T-helper 2 cell treated with Interferon-gamma antibody and Interleukin-4, amounts not matched to agents 100 ng/mL and 5 ng/mL, for 36 hours (primary cell): ENCODE results near the gene ZNF576. TPM values are rescaled to one million over a fixed set of nuclear protein-coding genes. Genes with fewer than 3 reads are reported as not detected.
"Not testable (repeated sequence)": the region's sequence is repeated elsewhere in the genome, so short reads cannot be mapped to it uniquely, and the experiment has no call there.

Experiments used
- intact Hi-C: fragments of 100-400 bp; cut with micrococcal nuclease; formaldehyde crosslinking; loops from one replicate; pipeline ENCODE4 v1.15.1; 2023
- total RNA-seq: library from RNA; stranded (reverse); gene quantifications from 2 replicates; pipeline ENCODE4 v1.2.3, GENCODE V29; 2022

Gene ZNF576
- total RNA-seq, 1 donor from 2014 or later = 15.6 TPM

DNA sequence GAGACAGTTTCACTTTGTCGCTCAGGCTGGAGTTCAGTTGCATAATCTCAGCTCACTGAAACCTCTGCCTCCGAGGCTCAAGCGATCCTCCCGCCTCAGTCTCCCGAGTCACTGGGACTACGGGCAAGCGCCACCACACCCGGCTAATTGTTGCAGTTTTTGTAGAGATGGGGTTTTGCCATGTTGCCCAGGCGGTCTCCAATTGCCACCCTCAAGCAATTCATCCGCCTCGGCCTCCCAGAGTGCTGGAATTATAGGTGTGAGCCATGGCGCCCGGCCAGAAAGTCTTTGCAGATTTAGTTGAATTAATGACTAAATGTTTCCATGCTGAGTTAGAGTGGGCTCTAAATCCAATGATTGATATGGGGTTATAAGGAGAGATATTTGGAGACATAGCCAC lies 47.8 kb downstream of the ZNF576 start:
- intact Hi-C loops = no loop called here

- intact Hi-C loops = no loop called here
Measured at GRCh38 chr19:43648633-43649032, 52.2 kb downstream of the ZNF576 start.

DNA sequence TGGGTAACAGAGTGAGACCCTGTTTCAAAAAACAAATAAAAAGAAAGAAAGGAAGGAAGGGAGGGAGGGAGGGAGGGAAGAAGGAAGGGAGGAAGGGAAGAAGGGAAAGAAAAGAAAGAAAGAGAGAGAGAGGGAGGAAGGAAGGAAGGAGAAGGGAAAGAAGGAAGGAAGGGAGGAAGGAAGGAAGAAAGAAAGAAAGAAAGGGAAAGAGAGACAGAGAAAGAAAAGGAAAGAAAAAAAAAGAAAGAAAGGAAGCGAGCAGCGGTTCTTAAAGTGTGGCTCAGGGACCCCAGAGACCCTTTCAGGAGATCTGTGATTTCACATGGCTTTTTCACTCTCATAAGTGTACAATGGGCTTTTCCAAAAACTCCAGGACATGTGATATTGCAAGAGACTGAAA lies 53.1 kb downstream of the ZNF576 start:
- intact Hi-C loops = no loop called here

GRCh38 chr19:43650276-43650675 lies 53.9 kb downstream of the ZNF576 start:
- intact Hi-C loops = not testable (repeated sequence)

Other genes starting within 250 kb of the ZNF576 start
- not detected in 2 replicates for gene CD177, start 242.9 kb upstream of the ZNF576 start, total RNA-seq
- not detected in 2 replicates for gene TEX101, start 181.7 kb upstream of the ZNF576 start, total RNA-seq
- 0.39 and 0.64 TPM in 2 replicates for gene LYPD3, start 131.0 kb upstream of the ZNF576 start, total RNA-seq
- gene PHLDB3, start 91.8 kb upstream of the ZNF576 start, total RNA-seq = 17.3 and 20.2 TPM in 2 replicates
- 54.9 and 55.5 TPM in 2 replicates for gene ETHE1, start 69.4 kb upstream of the ZNF576 start, total RNA-seq
- gene ZNF575, start 63.4 kb upstream of the ZNF576 start, total RNA-seq = 3.1 and 3.7 TPM in 2 replicates
- 34.6 and 36.2 TPM in 2 replicates for gene XRCC1, start 21.1 kb upstream of the ZNF576 start, total RNA-seq
- gene PINLYP, start 20.8 kb upstream of the ZNF576 start, total RNA-seq = 7.0 and 9.9 TPM in 2 replicates
- gene IRGQ, start 461 bp upstream of the ZNF576 start, total RNA-seq = 13.8 and 14.9 TPM in 2 replicates
- 0.59 and 0.82 TPM in 2 replicates for gene SRRM5, start 15.5 kb downstream of the ZNF576 start, total RNA-seq
- gene ZNF428, start 23.0 kb downstream of the ZNF576 start, total RNA-seq = 29.0 TPM in 2 replicates
- gene CADM4, start 43.3 kb downstream of the ZNF576 start, total RNA-seq = 0.16 TPM in 2 replicates
- 11.7 and 12.5 TPM in 2 replicates for gene PLAUR, start 73.6 kb downstream of the ZNF576 start, total RNA-seq
- not detected in 2 replicates for gene IRGC, start 119.5 kb downstream of the ZNF576 start, total RNA-seq
- 71.9 and 73.9 TPM in 2 replicates for gene SMG9, start 158.4 kb downstream of the ZNF576 start, total RNA-seq
- 36.9 and 39.9 TPM in 2 replicates for gene KCNN4, start 184.4 kb downstream of the ZNF576 start, total RNA-seq
- gene LYPD5, start 205.9 kb downstream of the ZNF576 start, total RNA-seq = 0.45 and 0.57 TPM in 2 replicates
- gene ZNF283, start 230.7 kb downstream of the ZNF576 start, total RNA-seq = 6.9 and 7.8 TPM in 2 replicates